ENCODE data around the gene PNO1. TPM values are rescaled to one million over a fixed set of nuclear protein-coding genes. Genes with fewer than 3 reads are reported as not detected.

The PNO1 gene
- total RNA-seq, 2 donors from 2014 or later, result 7.5 to 15.6 TPM

Other genes with a start within 250 kb of the PNO1 start
- 10 to 100 TPM; 13.8 to 14.6 TPM for gene C1D, start 94.9 kb upstream of the PNO1 start, total RNA-seq
- gene PPP3R1, start 94.6 kb downstream of the PNO1 start, total RNA-seq, result 10 to 100 TPM; 37.8 to 39.3 TPM
- 10 to 100 TPM; 16.8 to 19.1 TPM for gene CNRIP1, start 162.1 kb downstream of the PNO1 start, total RNA-seq
- 10 to 100 TPM in 1 of 2 donors, 1 to 10 TPM in 1; 7.3 to 21.5 TPM for gene PLEK, start 207.4 kb downstream of the PNO1 start, total RNA-seq

All from left cardiac atrium (tissue), 2 donors.